ENCODE measurements around the gene BORCS6. TPM values are rescaled to one million over a fixed set of nuclear protein-coding genes. Genes with fewer than 3 reads are reported as not detected.

Gene BORCS6
- total and polyA plus RNA-seq, 2 of the 13 experiments (the other 11 are each of a cell fraction or from before 2014, with no cell fraction given): 2.0 to 5.1 TPM

DNA sequence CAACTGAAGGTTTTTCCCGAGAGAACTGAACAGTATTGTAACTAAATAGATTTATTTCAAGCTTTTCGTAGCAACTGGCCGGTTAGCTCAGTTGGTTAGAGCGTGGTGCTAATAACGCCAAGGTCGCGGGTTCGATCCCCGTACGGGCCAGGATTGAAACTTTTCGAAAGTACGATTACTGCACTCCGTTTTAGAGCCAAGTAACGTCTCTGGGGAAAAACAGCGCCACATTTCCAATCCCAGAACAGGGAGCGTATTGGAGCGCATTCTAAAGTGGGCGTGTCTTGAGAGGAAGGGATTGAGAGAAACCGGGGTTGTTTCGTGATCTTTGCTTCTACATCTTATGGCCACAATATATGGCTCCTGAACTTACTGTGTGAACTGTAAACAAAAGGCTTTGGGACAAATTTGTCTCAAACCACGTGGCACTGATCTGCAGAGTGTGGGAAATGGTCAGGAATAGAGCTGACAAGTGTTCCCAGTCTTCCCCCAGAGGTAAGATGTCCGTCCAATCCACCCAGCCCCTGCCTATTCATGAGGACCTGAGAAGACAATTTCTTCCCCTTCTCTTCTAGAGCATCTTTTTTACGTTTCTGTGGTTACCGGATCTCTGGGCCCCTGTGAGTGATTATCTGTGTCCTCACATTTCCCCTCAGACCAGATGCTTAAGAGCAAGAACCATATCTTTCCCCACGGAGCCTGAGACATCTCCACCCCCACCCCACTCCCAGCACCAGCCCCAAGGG is 2.3 kb downstream of the BORCS6 start (continued):
- TF ChIP-seq ZNF547 (CRISPR knock-in tag; IDR thresholded peaks at IDR 0.05): no peak
- TF ChIP-seq ELF4 (CRISPR knock-in tag; IDR thresholded peaks at IDR 0.05; ENCODE audit: borderline replicate concordance): no peak
- TF ChIP-seq ZNF781 (CRISPR knock-in tag; IDR thresholded peaks at IDR 0.05; ENCODE audit: borderline replicate concordance, not compliant biosample characterization): peak; percentile 76
- TF ChIP-seq EHMT2 (IDR thresholded peaks at IDR 0.05; ENCODE audit: borderline replicate concordance, low read depth, low read length): no peak
- TF ChIP-seq SMAD9 (CRISPR knock-in tag; IDR thresholded peaks at IDR 0.05): no peak
- TF ChIP-seq ZNF343 (CRISPR knock-in tag; IDR thresholded peaks at IDR 0.05): no peak; the same call in 1 of the 2 replicates
- TF ChIP-seq MXI1 (IDR thresholded peaks at IDR 0.05; ENCODE audit: borderline replicate concordance, low read depth, low read length): peak; percentile 92; the same call in 2 of the 3 replicates
- TF ChIP-seq, protein P1, sequence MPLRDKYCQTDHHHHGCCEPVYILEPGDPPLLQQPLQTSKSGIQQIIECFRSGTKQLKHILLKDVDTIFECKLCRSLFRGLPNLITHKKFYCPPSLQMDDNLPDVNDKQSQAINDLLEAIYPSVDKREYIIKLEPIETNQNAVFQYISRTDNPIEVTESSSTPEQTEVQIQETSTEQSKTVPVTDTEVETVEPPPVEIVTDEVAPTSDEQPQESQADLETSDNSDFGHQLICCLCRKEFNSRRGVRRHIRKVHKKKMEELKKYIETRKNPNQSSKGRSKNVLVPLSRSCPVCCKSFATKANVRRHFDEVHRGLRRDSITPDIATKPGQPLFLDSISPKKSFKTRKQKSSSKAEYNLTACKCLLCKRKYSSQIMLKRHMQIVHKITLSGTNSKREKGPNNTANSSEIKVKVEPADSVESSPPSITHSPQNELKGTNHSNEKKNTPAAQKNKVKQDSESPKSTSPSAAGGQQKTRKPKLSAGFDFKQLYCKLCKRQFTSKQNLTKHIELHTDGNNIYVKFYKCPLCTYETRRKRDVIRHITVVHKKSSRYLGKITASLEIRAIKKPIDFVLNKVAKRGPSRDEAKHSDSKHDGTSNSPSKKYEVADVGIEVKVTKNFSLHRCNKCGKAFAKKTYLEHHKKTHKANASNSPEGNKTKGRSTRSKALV (CRISPR knock-in tag; IDR thresholded peaks at IDR 0.05): no peak
- TF ChIP-seq, protein P2, sequence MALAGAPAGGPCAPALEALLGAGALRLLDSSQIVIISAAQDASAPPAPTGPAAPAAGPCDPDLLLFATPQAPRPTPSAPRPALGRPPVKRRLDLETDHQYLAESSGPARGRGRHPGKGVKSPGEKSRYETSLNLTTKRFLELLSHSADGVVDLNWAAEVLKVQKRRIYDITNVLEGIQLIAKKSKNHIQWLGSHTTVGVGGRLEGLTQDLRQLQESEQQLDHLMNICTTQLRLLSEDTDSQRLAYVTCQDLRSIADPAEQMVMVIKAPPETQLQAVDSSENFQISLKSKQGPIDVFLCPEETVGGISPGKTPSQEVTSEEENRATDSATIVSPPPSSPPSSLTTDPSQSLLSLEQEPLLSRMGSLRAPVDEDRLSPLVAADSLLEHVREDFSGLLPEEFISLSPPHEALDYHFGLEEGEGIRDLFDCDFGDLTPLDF (CRISPR knock-in tag; IDR thresholded peaks at IDR 0.05): peak; percentile 76; the same call in 1 of the 2 replicates
- peak; percentile 61 for TF ChIP-seq CREM (IDR thresholded peaks at IDR 0.05)
- TF ChIP-seq CREM (CRISPR knock-in tag; IDR thresholded peaks at IDR 0.05): no peak
- TF ChIP-seq, protein P3, sequence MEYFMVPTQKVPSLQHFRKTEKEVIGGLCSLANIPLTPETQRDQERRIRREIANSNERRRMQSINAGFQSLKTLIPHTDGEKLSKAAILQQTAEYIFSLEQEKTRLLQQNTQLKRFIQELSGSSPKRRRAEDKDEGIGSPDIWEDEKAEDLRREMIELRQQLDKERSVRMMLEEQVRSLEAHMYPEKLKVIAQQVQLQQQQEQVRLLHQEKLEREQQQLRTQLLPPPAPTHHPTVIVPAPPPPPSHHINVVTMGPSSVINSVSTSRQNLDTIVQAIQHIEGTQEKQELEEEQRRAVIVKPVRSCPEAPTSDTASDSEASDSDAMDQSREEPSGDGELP (IDR thresholded peaks at IDR 0.05; ENCODE audit: borderline replicate concordance, low read depth): 0 out of 2 replicates have a peak, but pooled peaks have one; percentile 0
- TF ChIP-seq CCDC6 (CRISPR knock-in tag; IDR thresholded peaks at IDR 0.05): peak; percentile 67; the same call in 1 of the 2 replicates
- no peak for TF ChIP-seq SRSF4 (IDR thresholded peaks at IDR 0.05; ENCODE audit: low read depth, low read length, poor library complexity, severe bottlenecking)
- no peak for TF ChIP-seq LCORL (IDR thresholded peaks at IDR 0.05)
- peak; percentile 59 for TF ChIP-seq LCORL (CRISPR knock-in tag; IDR thresholded peaks at IDR 0.05)
- TF ChIP-seq SIX4 (CRISPR knock-in tag; IDR thresholded peaks at IDR 0.05): 0 out of 2 replicates have a peak, but pooled peaks have one; percentile 3
- TF ChIP-seq SIX1 (CRISPR knock-in tag; IDR thresholded peaks at IDR 0.05; ENCODE audit: borderline replicate concordance): 0 out of 2 replicates have a peak, but pooled peaks have one; percentile 60
- no peak for TF ChIP-seq MTF2 (CRISPR knock-in tag; IDR thresholded peaks at IDR 0.05; ENCODE audit: borderline replicate concordance)
- TF ChIP-seq ZNF274 (CRISPR knock-in tag; IDR thresholded peaks at IDR 0.05): no peak
- TF ChIP-seq HOXA5 (CRISPR knock-in tag; IDR thresholded peaks at IDR 0.05): peak; percentile 53; the same call in 1 of the 2 replicates
- TF ChIP-seq SALL1 (CRISPR knock-in tag; IDR thresholded peaks at IDR 0.05): peak; percentile 55
- TF ChIP-seq ZNF251 (CRISPR knock-in tag; IDR thresholded peaks at IDR 0.05): no peak
- TF ChIP-seq, protein P4, sequence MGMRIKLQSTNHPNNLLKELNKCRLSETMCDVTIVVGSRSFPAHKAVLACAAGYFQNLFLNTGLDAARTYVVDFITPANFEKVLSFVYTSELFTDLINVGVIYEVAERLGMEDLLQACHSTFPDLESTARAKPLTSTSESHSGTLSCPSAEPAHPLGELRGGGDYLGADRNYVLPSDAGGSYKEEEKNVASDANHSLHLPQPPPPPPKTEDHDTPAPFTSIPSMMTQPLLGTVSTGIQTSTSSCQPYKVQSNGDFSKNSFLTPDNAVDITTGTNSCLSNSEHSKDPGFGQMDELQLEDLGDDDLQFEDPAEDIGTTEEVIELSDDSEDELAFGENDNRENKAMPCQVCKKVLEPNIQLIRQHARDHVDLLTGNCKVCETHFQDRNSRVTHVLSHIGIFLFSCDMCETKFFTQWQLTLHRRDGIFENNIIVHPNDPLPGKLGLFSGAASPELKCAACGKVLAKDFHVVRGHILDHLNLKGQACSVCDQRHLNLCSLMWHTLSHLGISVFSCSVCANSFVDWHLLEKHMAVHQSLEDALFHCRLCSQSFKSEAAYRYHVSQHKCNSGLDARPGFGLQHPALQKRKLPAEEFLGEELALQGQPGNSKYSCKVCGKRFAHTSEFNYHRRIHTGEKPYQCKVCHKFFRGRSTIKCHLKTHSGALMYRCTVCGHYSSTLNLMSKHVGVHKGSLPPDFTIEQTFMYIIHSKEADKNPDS (CRISPR knock-in tag; IDR thresholded peaks at IDR 0.05): peak; percentile 58; the same call in 1 of the 2 replicates
- TF ChIP-seq HOXA7 (CRISPR knock-in tag; IDR thresholded peaks at IDR 0.05): no peak

All from HepG2 (cell line).